ENCODE measurements around the gene APOBEC2. TPM values are rescaled to one million over a fixed set of nuclear protein-coding genes. Genes with fewer than 3 reads are reported as not detected.

Gene APOBEC2
- total and polyA plus RNA-seq, 2 of the 13 experiments (the other 11 are each of a cell fraction or from before 2014, with no cell fraction given): 0.09 TPM; not detected in 1

DNA sequence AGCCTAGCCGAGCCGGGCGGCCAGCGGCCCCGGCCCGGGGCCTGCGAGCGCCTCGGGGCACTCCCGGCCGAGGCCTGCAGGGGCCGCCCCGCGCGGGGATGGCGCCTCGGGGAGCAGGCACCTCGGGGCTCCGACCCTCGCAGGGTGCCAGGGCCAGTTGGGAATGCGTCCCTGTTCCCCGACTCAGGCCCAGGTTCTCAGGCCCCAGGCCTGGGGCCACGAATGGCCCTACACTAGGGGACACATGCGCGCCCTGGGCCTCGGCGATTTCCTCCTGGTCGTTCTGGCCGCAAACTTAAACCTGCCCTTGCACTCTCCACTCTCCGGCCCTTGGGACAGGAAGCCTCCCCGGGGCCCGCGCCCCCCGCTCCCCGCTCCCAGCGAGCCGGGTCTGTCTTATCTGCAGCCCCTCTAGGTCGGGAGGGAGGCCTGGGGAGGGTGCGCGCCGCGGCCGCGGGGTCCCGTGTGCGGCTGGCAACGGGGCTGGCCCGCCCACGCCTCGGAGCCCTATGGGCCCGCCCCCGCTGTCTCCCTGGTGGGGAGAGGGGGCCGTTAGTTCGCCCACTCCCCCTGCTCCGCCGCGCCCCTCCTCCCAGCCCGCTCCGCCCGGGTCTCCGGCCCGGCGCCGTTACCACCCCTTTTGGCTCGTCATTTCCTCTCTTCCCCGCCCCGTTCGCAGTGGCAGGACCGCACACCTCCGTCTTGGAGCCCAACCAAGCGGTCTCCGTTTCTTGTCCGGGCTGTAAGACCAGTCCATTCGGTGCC, 20.4 kb downstream of the APOBEC2 start (continued):
- TF ChIP-seq, protein P1, sequence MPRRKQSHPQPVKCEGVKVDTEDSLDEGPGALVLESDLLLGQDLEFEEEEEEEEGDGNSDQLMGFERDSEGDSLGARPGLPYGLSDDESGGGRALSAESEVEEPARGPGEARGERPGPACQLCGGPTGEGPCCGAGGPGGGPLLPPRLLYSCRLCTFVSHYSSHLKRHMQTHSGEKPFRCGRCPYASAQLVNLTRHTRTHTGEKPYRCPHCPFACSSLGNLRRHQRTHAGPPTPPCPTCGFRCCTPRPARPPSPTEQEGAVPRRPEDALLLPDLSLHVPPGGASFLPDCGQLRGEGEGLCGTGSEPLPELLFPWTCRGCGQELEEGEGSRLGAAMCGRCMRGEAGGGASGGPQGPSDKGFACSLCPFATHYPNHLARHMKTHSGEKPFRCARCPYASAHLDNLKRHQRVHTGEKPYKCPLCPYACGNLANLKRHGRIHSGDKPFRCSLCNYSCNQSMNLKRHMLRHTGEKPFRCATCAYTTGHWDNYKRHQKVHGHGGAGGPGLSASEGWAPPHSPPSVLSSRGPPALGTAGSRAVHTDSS (CRISPR knock-in tag; conservative IDR thresholded peaks at IDR 0.05): 0 out of 2 replicates have a peak, but pooled peaks have one; percentile 63
- TF ChIP-seq PHB2 (IDR thresholded peaks at IDR 0.05; ENCODE audit: partially characterized antibody) (no peak), TCF12 (IDR thresholded peaks at IDR 0.05) (no peak), TCF12 (CRISPR knock-in tag; IDR thresholded peaks at IDR 0.05) (peak; percentile 85; the same call in 1 of the 2 replicates), SIN3A (IDR thresholded peaks at IDR 0.05; ENCODE audit: borderline replicate concordance, low read depth, low read length) (peak; percentile 78; the same call in 1 of the 2 replicates), GATAD1 (CRISPR knock-in tag; IDR thresholded peaks at IDR 0.05) (no peak; the same call in 1 of the 2 replicates), GTF3A (CRISPR knock-in tag; conservative IDR thresholded peaks at IDR 0.05) (no peak), ZNF33B (CRISPR knock-in tag; IDR thresholded peaks at IDR 0.05) (no peak), SRSF4 (IDR thresholded peaks at IDR 0.05; ENCODE audit: low read depth, low read length, poor library complexity, severe bottlenecking) (peak; percentile 92), CBX1 (IDR thresholded peaks at IDR 0.05; ENCODE audit: low read depth) (peak; percentile 21), ZNF256 (CRISPR knock-in tag; conservative IDR thresholded peaks at IDR 0.05) (0 out of 2 replicates have a peak, but pooled peaks have one; percentile 34), DNMT3B (CRISPR knock-in tag; conservative IDR thresholded peaks at IDR 0.05) (peak; percentile 52; the same call in 1 of the 2 replicates), ZNF678 (CRISPR knock-in tag; IDR thresholded peaks at IDR 0.05) (no peak), RELA (CRISPR knock-in tag; IDR thresholded peaks at IDR 0.05) (no peak), EZH2 (conservative IDR thresholded peaks at IDR 0.05; ENCODE audit: low read depth, low read length) (no peak)
- TF ChIP-seq, protein P2, sequence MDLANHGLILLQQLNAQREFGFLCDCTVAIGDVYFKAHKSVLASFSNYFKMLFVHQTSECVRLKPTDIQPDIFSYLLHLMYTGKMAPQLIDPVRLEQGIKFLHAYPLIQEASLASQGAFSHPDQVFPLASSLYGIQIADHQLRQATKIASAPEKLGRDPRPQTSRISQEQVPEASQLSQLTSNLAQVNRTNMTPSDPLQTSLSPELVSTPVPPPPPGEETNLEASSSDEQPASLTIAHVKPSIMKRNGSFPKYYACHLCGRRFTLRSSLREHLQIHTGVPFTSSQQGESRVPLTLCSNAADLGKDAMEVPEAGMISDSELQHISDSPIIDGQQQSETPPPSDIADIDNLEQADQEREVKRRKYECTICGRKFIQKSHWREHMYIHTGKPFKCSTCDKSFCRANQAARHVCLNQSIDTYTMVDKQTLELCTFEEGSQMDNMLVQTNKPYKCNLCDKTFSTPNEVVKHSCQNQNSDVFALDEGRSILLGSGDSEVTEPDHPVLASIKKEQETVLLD (CRISPR knock-in tag; IDR thresholded peaks at IDR 0.05; ENCODE audit: low read depth): peak; percentile 95
- TF ChIP-seq, protein P3, sequence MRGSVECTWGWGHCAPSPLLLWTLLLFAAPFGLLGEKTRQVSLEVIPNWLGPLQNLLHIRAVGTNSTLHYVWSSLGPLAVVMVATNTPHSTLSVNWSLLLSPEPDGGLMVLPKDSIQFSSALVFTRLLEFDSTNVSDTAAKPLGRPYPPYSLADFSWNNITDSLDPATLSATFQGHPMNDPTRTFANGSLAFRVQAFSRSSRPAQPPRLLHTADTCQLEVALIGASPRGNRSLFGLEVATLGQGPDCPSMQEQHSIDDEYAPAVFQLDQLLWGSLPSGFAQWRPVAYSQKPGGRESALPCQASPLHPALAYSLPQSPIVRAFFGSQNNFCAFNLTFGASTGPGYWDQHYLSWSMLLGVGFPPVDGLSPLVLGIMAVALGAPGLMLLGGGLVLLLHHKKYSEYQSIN (CRISPR knock-in tag; IDR thresholded peaks at IDR 0.05; ENCODE audit: borderline replicate concordance): no peak
- TF ChIP-seq, protein P4, sequence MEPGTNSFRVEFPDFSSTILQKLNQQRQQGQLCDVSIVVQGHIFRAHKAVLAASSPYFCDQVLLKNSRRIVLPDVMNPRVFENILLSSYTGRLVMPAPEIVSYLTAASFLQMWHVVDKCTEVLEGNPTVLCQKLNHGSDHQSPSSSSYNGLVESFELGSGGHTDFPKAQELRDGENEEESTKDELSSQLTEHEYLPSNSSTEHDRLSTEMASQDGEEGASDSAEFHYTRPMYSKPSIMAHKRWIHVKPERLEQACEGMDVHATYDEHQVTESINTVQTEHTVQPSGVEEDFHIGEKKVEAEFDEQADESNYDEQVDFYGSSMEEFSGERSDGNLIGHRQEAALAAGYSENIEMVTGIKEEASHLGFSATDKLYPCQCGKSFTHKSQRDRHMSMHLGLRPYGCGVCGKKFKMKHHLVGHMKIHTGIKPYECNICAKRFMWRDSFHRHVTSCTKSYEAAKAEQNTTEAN (CRISPR knock-in tag; conservative IDR thresholded peaks at IDR 0.05): no peak; the same call in 1 of the 2 replicates
- TF ChIP-seq, protein P5, sequence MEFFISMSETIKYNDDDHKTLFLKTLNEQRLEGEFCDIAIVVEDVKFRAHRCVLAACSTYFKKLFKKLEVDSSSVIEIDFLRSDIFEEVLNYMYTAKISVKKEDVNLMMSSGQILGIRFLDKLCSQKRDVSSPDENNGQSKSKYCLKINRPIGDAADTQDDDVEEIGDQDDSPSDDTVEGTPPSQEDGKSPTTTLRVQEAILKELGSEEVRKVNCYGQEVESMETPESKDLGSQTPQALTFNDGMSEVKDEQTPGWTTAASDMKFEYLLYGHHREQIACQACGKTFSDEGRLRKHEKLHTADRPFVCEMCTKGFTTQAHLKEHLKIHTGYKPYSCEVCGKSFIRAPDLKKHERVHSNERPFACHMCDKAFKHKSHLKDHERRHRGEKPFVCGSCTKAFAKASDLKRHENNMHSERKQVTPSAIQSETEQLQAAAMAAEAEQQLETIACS (CRISPR knock-in tag; IDR thresholded peaks at IDR 0.05): peak; percentile 50
- TF ChIP-seq, protein P6, sequence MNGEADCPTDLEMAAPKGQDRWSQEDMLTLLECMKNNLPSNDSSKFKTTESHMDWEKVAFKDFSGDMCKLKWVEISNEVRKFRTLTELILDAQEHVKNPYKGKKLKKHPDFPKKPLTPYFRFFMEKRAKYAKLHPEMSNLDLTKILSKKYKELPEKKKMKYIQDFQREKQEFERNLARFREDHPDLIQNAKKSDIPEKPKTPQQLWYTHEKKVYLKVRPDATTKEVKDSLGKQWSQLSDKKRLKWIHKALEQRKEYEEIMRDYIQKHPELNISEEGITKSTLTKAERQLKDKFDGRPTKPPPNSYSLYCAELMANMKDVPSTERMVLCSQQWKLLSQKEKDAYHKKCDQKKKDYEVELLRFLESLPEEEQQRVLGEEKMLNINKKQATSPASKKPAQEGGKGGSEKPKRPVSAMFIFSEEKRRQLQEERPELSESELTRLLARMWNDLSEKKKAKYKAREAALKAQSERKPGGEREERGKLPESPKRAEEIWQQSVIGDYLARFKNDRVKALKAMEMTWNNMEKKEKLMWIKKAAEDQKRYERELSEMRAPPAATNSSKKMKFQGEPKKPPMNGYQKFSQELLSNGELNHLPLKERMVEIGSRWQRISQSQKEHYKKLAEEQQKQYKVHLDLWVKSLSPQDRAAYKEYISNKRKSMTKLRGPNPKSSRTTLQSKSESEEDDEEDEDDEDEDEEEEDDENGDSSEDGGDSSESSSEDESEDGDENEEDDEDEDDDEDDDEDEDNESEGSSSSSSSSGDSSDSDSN (CRISPR knock-in tag; IDR thresholded peaks at IDR 0.05): peak; percentile 90
